GM23248 (cell line): ENCODE results near the gene TNS3. TPM values are rescaled to one million over a fixed set of nuclear protein-coding genes. Genes with fewer than 3 reads are reported as not detected.

ENCODE experiments used
- DNase-seq: peaks from one replicate; pipeline ENCODE4 v3.0.0-alpha.2; 2015
- H2AFZ ChIP-seq: fragments of 200-600 bp; sonication (generic); 2 replicates; pipeline ENCODE4 v1.6.1; 2016; ENCODE audit warnings: antibody characterized with exemption
- H3F3A ChIP-seq: fragments of 200-600 bp; sonication (generic); 2 replicates; pipeline ENCODE4 v1.6.1; 2016; ENCODE audit warnings: mild to moderate bottlenecking, antibody characterized with exemption, mixed run types; ENCODE audit not compliant: insufficient read depth
- H3K27ac ChIP-seq: fragments of 200-600 bp; sonication (generic); 2 replicates; pipeline ENCODE4 v1.5.1; 2016; ENCODE audit warnings: mild to moderate bottlenecking
- H3K27me3 ChIP-seq: fragments of 200-600 bp; sonication (generic); replicated peaks from 2 replicates; pipeline ENCODE4 v1.6.1; 2016; ENCODE audit warnings: mild to moderate bottlenecking; ENCODE audit not compliant: insufficient read depth
- H3K36me3 ChIP-seq: fragments of 200-600 bp; sonication (generic); 2 replicates; pipeline ENCODE4 v1.6.1; 2016; ENCODE audit warnings: low read depth, mild to moderate bottlenecking
- H3K4me1 ChIP-seq: fragments of 200-600 bp; sonication (generic); 2 replicates; pipeline ENCODE4 v1.6.1; 2016; ENCODE audit warnings: mild to moderate bottlenecking; ENCODE audit not compliant: insufficient read depth
- H3K4me2 ChIP-seq: fragments of 200-600 bp; sonication (generic); one replicate; pipeline ENCODE4 v1.6.1; 2016; ENCODE audit warnings: mild to moderate bottlenecking; ENCODE audit not compliant: unreplicated experiment
- H3K4me3 ChIP-seq: fragments of 200-600 bp; sonication (generic); 2 replicates; pipeline ENCODE4 v1.5.1; 2016; ENCODE audit warnings: mild to moderate bottlenecking
- H3K79me2 ChIP-seq: fragments of 200-600 bp; sonication (generic); 2 replicates; pipeline ENCODE4 v1.6.1; 2016; ENCODE audit warnings: mild to moderate bottlenecking; ENCODE audit not compliant: insufficient read depth
- H3K9ac ChIP-seq: fragments of 200-600 bp; sonication (generic); 2 replicates; pipeline ENCODE4 v1.6.1; 2016; ENCODE audit warnings: mild to moderate bottlenecking
- H3K9me2 ChIP-seq: fragments of 200-600 bp; sonication (generic); 2 replicates; pipeline ENCODE4 v1.6.1; 2016; ENCODE audit warnings: mixed run types, mild to moderate bottlenecking, moderate library complexity; ENCODE audit not compliant: insufficient read depth
- H3K9me3 ChIP-seq: fragments of 200-600 bp; sonication (generic); one replicate; pipeline ENCODE4 v1.6.1; 2017; ENCODE audit warnings: low read depth
- H4K20me1 ChIP-seq: fragments of 200-600 bp; sonication (generic); 2 replicates; pipeline ENCODE4 v1.6.0; 2016; ENCODE audit not compliant: insufficient read depth
- EZH2 ChIP-seq: fragments of 200-600 bp; sonication (generic); IDR thresholded peaks from 2 replicates; pipeline ENCODE4 v1.6.1; 2018; ENCODE audit warnings: antibody characterized with exemption, mild to moderate bottlenecking; ENCODE audit not compliant: insufficient read depth, poor library complexity, severe bottlenecking
- EZH2phosphoT487 ChIP-seq: fragments of 200-600 bp; sonication (generic); IDR thresholded peaks from 2 replicates; pipeline ENCODE4 v1.6.1; 2018; ENCODE audit warnings: antibody characterized with exemption, moderate library complexity, mild to moderate bottlenecking, low read depth; ENCODE audit not compliant: insufficient read depth
- WGBS, 2 experiments: methylation state at CpG; one replicate each; pipeline ENCODE4 v1.1.6; 2015 to 2017; ENCODE audit warnings: low lambda C conversion rate in 2 of 2, low coverage in 1 of 2; ENCODE audit errors: missing lambda C conversion rate in 2 of 2; 5-methylcytosine and 5-hydroxymethylcytosine counted together
- in situ Hi-C: fragments of 300-500 bp; cut with MboI; formaldehyde crosslinking; loops from 2 replicates; pipeline ENCODE4 v1.15.0; 2020
- polyA plus RNA-seq: library from polyadenylated mRNA; unstranded; fragments of >200 nt; fragmentation: Nextera tagmentation; extraction: Ambion mirVana; gene quantifications from 2 replicates; pipeline ENCODE4 v1.2.1, GENCODE V29; 2016
- total RNA-seq: library from RNA; depleted of rRNA; stranded (reverse); fragments of >200 nt; shearing (Covaris generic); gene quantifications from 2 replicates; pipeline ENCODE4 v1.2.3, GENCODE V29; 2014

Gene TNS3
- total and polyA plus RNA-seq, 2 experiments from 2014 or later = 18.6 to 47.0 TPM

DNA sequence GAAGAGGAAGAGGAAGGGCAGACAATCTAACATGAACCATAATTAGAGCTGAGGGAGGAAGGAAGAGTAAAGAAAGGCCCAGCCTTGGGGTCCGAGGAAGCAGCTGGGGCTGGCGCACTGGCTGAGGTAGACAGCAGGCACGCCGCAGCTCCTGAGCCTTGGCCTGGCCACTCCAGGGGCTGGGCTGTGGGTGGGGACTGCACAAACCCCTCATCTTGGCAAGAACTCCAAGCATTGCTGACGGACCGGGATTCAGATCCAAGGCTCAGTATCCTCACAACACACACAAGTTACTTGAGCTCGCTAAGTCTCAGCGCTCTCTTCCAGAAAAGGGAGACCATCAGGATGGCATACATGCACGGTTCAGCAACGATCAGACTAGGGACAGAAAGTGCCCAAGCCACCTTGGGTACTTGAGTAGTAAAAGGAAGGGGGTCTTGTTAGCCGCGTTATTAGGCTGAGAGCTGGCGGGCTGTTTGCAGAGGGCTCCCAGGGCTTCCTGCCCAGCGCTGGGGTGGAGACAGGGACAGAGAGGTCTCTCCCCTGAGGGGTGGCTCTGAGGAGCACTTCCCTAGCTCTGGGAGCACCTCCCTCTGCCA is 4.5 kb downstream of the TNS3 start:
- WGBS, 2 experiments = 75 to 79% methylated on average over 13 to 14 of the region's 14 CpGs
- no peak overlapping the region for H3K4me3 ChIP-seq
- no peak overlapping the region for H3K27ac ChIP-seq
- peaks cover 45% of the 10 kb centered on the region for H3F3A ChIP-seq
- TF ChIP-seq EZH2phosphoT487 (no peak), EZH2 (no peak)
- no peaks in the 10 kb centered on the region for H3K9me2 ChIP-seq
- in situ Hi-C loops = no loop called here
- no peak overlapping the region for H2AFZ ChIP-seq
- peaks cover 67% of the 10 kb centered on the region for H3K79me2 ChIP-seq
- peaks cover 50% of the 10 kb centered on the region for H3K4me1 ChIP-seq
- no peak overlapping the region for H3K9ac ChIP-seq
- no peaks in the 10 kb centered on the region for H4K20me1 ChIP-seq
- H3K9me3 ChIP-seq = no peaks in the 10 kb centered on the region
- H3K4me2 ChIP-seq = no peak overlapping the region
- DNase-seq = no peak
- no peaks in the 10 kb centered on the region for H3K27me3 ChIP-seq
- H3K36me3 ChIP-seq = no peaks in the 10 kb centered on the region

DNA sequence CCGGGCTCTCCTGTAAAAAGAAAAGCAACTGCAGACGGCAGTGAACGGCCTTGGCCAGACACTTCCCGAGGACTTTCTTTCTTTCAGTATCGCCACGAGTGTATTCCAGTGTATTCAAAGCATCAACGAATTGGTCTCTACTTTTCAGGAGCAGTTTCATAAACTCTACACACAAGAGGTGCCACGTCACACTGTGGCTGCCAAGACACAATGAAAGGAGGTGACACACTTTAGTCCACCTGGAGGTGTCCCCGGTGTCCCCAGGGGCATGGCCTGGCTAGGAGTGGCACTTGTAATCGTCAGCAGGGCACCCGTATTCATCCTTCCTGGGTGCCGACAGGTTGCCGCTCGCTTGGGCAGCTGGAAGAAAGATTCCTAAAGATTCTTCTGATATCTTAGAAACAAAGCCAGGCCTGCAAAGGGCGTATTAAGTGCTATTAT is 5.0 kb downstream of the TNS3 start:
- Histone ChIP-seq H3K36me3 (no peaks in the 10 kb centered on the region), H3K4me3 (no peak overlapping the region), H2AFZ (no peak overlapping the region), H3K27me3 (no peaks in the 10 kb centered on the region), H3K4me1 (peaks cover 53% of the 10 kb centered on the region), H3K9me3 (no peaks in the 10 kb centered on the region), H3K79me2 (peaks cover 68% of the 10 kb centered on the region), H3K9me2 (no peaks in the 10 kb centered on the region), H3K4me2 (no peak overlapping the region), H3K9ac (no peak overlapping the region), H4K20me1 (no peaks in the 10 kb centered on the region), H3F3A (peaks cover 50% of the 10 kb centered on the region), H3K27ac (no peak overlapping the region)
- DNase-seq = peak; percentile 13
- TF ChIP-seq EZH2phosphoT487 (no peak), EZH2 (no peak)
- WGBS, 2 experiments = 61 to 65% methylated on average over 14 to 15 of the region's 15 CpGs
- in situ Hi-C loops = no loop called here

DNA sequence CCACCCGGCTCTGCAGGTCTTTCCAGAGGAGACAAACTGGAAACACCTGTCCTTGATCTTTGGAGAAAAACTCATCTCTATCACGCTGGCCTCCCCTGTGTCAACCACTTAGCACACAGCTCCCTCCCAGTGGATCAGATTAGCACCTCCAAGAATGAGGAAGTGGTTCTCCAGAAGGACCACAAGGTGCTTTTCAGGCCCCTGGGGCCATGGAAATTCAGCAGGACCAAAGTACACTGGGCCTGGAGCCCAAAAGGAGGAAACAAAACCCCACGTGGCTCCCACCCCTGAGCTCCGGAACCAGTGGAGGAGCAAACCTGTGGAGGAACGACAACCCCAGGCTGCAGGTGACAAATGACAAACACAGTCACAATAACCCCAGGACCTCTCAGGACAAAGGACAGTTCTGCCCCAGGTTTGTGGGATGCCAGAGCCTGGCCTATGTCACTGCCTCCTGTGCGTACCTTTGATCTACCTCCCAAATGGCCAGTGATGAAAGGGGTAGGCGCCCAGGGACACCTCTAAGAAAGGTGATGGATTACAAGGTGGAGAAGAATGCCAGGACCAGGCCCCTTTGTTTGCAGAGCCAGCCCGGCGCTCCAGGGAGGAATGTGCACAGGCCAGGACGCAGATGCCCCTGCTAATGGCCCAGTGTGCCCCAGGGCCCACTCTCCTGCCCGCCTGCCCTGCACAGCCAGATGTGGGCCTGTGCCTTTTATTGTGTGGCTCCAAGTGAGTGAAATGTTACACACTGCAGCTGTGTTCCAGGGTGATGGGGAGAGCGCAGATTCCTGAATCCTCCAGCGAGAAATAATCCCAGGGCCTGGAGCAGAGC is 5.7 kb downstream of the TNS3 start:
- Histone ChIP-seq H2AFZ (no peak overlapping the region), H3K27ac (no peak overlapping the region), H4K20me1 (no peaks in the 10 kb centered on the region), H3K36me3 (no peaks in the 10 kb centered on the region), H3K9me3 (no peaks in the 10 kb centered on the region), H3K4me1 (peaks cover 59% of the 10 kb centered on the region), H3K4me2 (no peak overlapping the region), H3F3A (peaks cover 53% of the 10 kb centered on the region), H3K79me2 (peaks cover 63% of the 10 kb centered on the region), H3K4me3 (no peak overlapping the region), H3K9me2 (no peaks in the 10 kb centered on the region), H3K9ac (no peak overlapping the region), H3K27me3 (no peaks in the 10 kb centered on the region)
- TF ChIP-seq EZH2phosphoT487 (no peak), EZH2 (no peak)
- DNase-seq = no peak
- 87% methylated on average over 13 of the region's 13 CpGs for WGBS, 2 experiments
- in situ Hi-C loops = no loop called here

DNA sequence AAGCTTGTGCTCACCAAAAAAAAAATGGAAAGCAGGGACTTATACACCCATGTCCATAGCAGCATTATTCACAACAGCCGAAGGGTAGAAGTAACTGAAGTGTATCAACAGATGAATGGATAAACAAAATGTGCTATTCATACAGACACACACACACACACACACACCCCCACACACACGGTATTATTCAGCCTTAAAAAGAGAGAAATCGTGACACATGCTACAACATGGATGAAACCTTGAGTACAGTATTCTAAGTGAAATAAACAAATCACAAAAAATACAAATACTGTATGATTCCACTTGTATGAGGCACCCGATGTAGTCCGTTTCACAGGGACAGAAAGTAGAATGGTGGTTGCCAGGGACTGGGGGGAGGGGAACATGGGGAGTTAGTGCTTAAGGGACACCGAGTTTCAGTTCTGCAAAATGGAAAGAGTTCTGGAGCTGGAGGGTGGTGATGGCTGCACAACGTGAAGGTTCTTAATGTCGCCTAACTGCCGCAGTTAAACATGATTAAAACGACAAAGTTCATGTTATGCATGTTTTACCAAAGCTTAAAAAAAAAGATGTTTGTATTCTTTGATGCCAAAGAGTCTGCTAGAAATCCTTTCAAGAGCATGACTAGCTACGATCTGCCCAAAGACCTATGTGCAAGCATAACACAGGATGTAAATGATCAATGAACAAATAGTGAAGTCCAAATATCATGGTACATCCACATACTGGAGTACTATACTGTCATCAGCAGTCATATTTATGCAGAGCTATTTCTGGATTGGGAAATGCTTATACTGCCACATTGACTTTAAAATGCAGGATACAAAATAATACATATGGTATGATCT is 7.2 kb downstream of the TNS3 start:
- H3F3A ChIP-seq = peaks cover 66% of the 10 kb centered on the region
- H3K9me3 ChIP-seq = no peaks in the 10 kb centered on the region
- peaks cover 68% of the 10 kb centered on the region for H3K4me1 ChIP-seq
- peak overlapping the region; percentile 70 for H3K4me2 ChIP-seq
- no peaks in the 10 kb centered on the region for H3K36me3 ChIP-seq
- H3K9ac ChIP-seq = peak overlapping the region; percentile 80
- H2AFZ ChIP-seq = no peak overlapping the region
- H3K9me2 ChIP-seq = no peaks in the 10 kb centered on the region
- no peak for TF ChIP-seq EZH2phosphoT487
- no peak for TF ChIP-seq EZH2
- H3K27me3 ChIP-seq = no peaks in the 10 kb centered on the region
- H4K20me1 ChIP-seq = no peaks in the 10 kb centered on the region
- H3K4me3 ChIP-seq = peak overlapping the region; percentile 15; the same call in 1 of the 2 replicates
- in situ Hi-C loops = no loop called here
- peaks cover 61% of the 10 kb centered on the region for H3K79me2 ChIP-seq
- DNase-seq = peak; percentile 63
- peak overlapping the region; percentile 92 for H3K27ac ChIP-seq
- 21% methylated on average over 11 of the region's 11 CpGs for WGBS, 2 experiments
